Measurements from ENCODE around the gene PBX1. TPM values are rescaled to one million over a fixed set of nuclear protein-coding genes. Genes with fewer than 3 reads are reported as not detected.

PBX1 gene
- total RNA-seq, 4 donors from 2014 or later = 33.3 to 61.8 (median 56.2) TPM

GRCh38 chr1:164875518-164875917 is 316.5 kb downstream of the PBX1 start:
- DNase-seq (ENCODE audit: low spot score) = no peak
- no peak for ATAC-seq (ENCODE audit: low FRiP score)
- TF ChIP-seq CTCF (IDR thresholded peaks at IDR 0.05) = no peak

GRCh38 chr1:164876398-164877116 is 317.6 kb downstream of the PBX1 start:
- no peak for TF ChIP-seq CTCF (IDR thresholded peaks at IDR 0.05)
- DNase-seq (ENCODE audit: low spot score) = no peak
- no peak for ATAC-seq (ENCODE audit: low FRiP score)

DNA sequence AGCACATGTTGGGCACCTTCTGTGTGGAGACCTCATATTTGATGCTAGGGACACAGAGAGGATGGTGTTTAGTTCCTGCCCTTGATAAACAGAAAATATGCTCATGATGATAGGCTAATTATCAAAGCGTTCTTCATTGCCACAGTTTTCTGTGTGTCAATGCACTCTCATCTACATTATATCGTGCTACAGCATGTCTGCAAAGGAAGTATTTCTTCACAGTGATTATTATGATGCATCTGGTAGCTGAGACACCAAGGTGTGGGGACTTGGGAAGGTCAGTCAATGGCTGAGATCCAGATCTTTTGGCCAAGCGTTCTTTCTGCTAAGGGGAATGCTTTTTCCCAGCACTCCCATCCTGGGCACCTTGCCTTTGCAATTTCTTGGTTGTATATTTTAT is 321.2 kb downstream of the PBX1 start:
- DNase-seq (ENCODE audit: low spot score) (no peak), ATAC-seq (ENCODE audit: low FRiP score) (no peak)
- TF ChIP-seq CTCF (IDR thresholded peaks at IDR 0.05) = no peak

DNA sequence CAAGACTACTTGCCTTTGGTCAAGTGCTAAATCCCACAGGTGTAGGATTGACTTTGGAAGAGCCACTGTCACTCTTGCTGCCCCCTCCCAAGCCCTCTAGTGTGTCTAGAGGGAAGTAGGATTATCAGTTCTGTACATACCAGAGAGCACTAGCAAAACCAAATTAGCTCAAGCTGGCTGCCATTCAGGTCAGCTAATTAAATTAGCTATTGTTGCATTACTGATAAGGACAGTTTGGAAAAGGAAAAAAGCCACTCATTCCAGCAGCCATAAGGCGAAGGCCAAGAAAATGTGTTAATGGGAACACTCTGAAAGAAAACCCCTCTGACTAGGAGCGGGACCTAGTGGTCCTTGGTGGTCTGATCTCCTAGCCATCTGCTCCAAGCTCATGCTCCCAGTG is 321.7 kb downstream of the PBX1 start:
- no peak for TF ChIP-seq CTCF (IDR thresholded peaks at IDR 0.05)
- DNase-seq (ENCODE audit: low spot score) (no peak), ATAC-seq (ENCODE audit: low FRiP score) (no peak)

- DNase-seq (ENCODE audit: low spot score) (no peak), ATAC-seq (ENCODE audit: low FRiP score) (no peak)
- TF ChIP-seq CTCF (IDR thresholded peaks at IDR 0.05) = no peak
Observed at GRCh38 chr1:164885311-164885710, 326.3 kb downstream of the PBX1 start.

DNA sequence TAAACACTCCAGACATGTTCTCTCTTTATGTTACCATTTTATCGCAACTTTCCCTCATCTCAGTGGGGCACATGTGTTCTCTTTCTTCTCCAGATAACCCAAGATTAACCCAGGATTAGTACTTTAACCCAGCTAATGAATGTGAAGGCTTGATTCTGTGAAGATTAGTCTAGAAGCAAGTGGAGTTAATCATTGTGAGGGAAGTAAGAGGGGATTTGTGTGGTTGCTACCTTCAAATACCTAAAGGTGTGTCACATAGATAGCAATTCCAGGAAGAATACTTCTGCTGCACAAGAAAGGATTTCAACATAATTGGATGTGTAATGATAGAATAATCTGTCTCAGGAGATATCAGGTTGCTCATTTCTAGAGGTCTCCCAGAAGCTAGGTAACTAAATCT is 327.1 kb downstream of the PBX1 start:
- no peak for ATAC-seq (ENCODE audit: low FRiP score)
- TF ChIP-seq CTCF (IDR thresholded peaks at IDR 0.05) = no peak
- no peak for DNase-seq (ENCODE audit: low spot score)

DNA sequence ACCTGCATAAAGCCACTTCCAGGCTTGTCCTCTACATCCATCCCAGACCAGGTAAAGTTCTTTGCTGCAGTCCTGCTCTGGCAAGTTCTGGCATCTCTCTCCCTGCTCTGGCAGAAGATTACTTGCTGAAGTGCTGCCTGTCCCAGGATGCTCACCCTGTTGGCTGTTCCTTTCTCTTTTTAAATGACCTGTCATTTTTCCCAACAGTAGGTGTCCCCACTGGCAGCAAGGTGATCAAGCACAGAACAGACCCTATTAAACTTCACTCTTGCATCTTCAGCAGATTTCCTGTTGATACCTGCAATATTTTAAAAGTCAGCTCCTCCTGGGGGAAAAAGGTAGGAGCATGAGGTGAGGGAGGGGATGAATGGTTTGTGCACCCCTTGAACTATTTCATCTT is 332.6 kb downstream of the PBX1 start:
- DNase-seq (ENCODE audit: low spot score) (no peak), ATAC-seq (ENCODE audit: low FRiP score) (no peak)
- no peak for TF ChIP-seq CTCF (IDR thresholded peaks at IDR 0.05)

Measured in omental fat pad (tissue), 4 donors.